ENCODE results near the gene PDE1A. TPM values are rescaled to one million over a fixed set of nuclear protein-coding genes. Genes with fewer than 3 reads are reported as not detected.

The PDE1A gene
- total RNA-seq, 2 experiments from 2014 or later: not detected

- ChIA-PET CTCF (ENCODE audit: unreplicated experiment) (no interaction called here), POLR2A (interaction anchor here (0.9 kb wide), 1 partner anchor 10 kb away, joined by 3 read pairs; no protein-coding TSS in a partner anchor)
- Histone ChIP-seq H3K9me3 (ENCODE audit: low read length) (no peaks in the 10 kb centered on the region), H4K20me1 (ENCODE audit: insufficient read depth, low read length) (no peaks in the 10 kb centered on the region), H3K27ac (ENCODE audit: low read depth, low read length, poor library complexity, severe bottlenecking) (no peak overlapping the region), H3K79me2 (ENCODE audit: insufficient read depth, low read depth, low read length) (no peaks in the 10 kb centered on the region), H3K36me3 (ENCODE audit: insufficient read depth, low read length) (no peaks in the 10 kb centered on the region), H2AFZ (ENCODE audit: low read length) (no peak overlapping the region), H3K4me1 (ENCODE audit: insufficient read depth, low read length, poor library complexity, severe bottlenecking) (no peaks in the 10 kb centered on the region), H3K4me2 (ENCODE audit: low read length) (no peak overlapping the region), H3K9me2 (ENCODE audit: insufficient read depth, low read length) (no peaks in the 10 kb centered on the region), H3K4me3 (ENCODE audit: low read depth, low read length, poor library complexity, severe bottlenecking) (no peak overlapping the region)
- BruUV-seq (replicated peaks): no TSS peak
- no peak for DNase-seq (ENCODE audit: low spot score)
- TF ChIP-seq EZH2phosphoT487 (IDR thresholded peaks at IDR 0.05; ENCODE audit: borderline replicate concordance, low read depth, low read length) (no peak), CTCF (conservative IDR thresholded peaks at IDR 0.05; ENCODE audit: low read length) (no peak)
- intact Hi-C loops (cut with micrococcal nuclease; ENCODE audit: unreplicated experiment): no loop called here
Measured at GRCh38 chr2:182133195-182133891, 293.5 kb downstream of the PDE1A start.

GRCh38 chr2:182132605-182133004 lies 294.2 kb downstream of the PDE1A start:
- ChIA-PET POLR2A (interaction anchor here (0.9 kb wide), 1 partner anchor 10 kb away, joined by 3 read pairs; no protein-coding TSS in a partner anchor), CTCF (ENCODE audit: unreplicated experiment) (no interaction called here)
- Histone ChIP-seq H3K4me1 (ENCODE audit: insufficient read depth, low read length, poor library complexity, severe bottlenecking) (no peaks in the 10 kb centered on the region), H3K9me3 (ENCODE audit: low read length) (no peaks in the 10 kb centered on the region), H3K36me3 (ENCODE audit: insufficient read depth, low read length) (no peaks in the 10 kb centered on the region), H3K9me2 (ENCODE audit: insufficient read depth, low read length) (no peaks in the 10 kb centered on the region), H4K20me1 (ENCODE audit: insufficient read depth, low read length) (no peaks in the 10 kb centered on the region), H3K4me3 (ENCODE audit: low read depth, low read length, poor library complexity, severe bottlenecking) (no peak overlapping the region), H3K4me2 (ENCODE audit: low read length) (no peak overlapping the region), H3K79me2 (ENCODE audit: insufficient read depth, low read depth, low read length) (no peaks in the 10 kb centered on the region), H3K27ac (ENCODE audit: low read depth, low read length, poor library complexity, severe bottlenecking) (no peak overlapping the region), H2AFZ (ENCODE audit: low read length) (no peak overlapping the region)
- TF ChIP-seq CTCF (conservative IDR thresholded peaks at IDR 0.05; ENCODE audit: low read length) (no peak), EZH2phosphoT487 (IDR thresholded peaks at IDR 0.05; ENCODE audit: borderline replicate concordance, low read depth, low read length) (no peak)
- BruUV-seq (replicated peaks): no TSS peak
- DNase-seq (ENCODE audit: low spot score): no peak
- intact Hi-C loops (cut with micrococcal nuclease; ENCODE audit: unreplicated experiment): no loop called here
